H1 (cell line): ENCODE results near the gene HIPK2. TPM values are rescaled to one million over a fixed set of nuclear protein-coding genes. Genes with fewer than 3 reads are reported as not detected.

Experiments used
- CTCF ChIA-PET: fragments of 300-600 bp; sonication (Branson Sonifier 250); formaldehyde crosslinking; loops from one replicate; lab custom pipeline; 2021; ENCODE audit not compliant: partially characterized antibody; lab: Charles Lee
- POLR2A ChIA-PET: fragments of 300-600 bp; sonication (Branson Sonifier 250); formaldehyde crosslinking; loops from one replicate; lab custom pipeline; 2021; ENCODE audit warnings: inconsistent platforms; ENCODE audit not compliant: partially characterized antibody; lab: Charles Lee
- DNase-seq, 2 experiments: peaks; one replicate each; pipeline versions ENCODE4 v3.0.0 to v3.0.0-alpha.2; 2010 to 2022; ENCODE audit warnings: low spot score in 2 of 2, low read depth in 1 of 2, mixed read lengths in 1 of 2
- FAIRE-seq: peaks from 2 replicates; lab custom pipeline; 2011; peaks lifted over from hg19 to GRCh38; lab: Jason Lieb, UNC
- H2AFZ ChIP-seq: 2 replicates; pipeline ENCODE4 v1.8.1; 2012; ENCODE audit warnings: low read length, inconsistent platforms
- H2AK5ac ChIP-seq: 2 replicates; pipeline ENCODE4 v1.6.1; 2013; ENCODE audit warnings: low read depth, low read length
- H2BK120ac ChIP-seq: replicated peaks from 2 replicates; pipeline ENCODE3; 2013; ENCODE audit warnings: low read depth, low read length, inconsistent platforms
- H2BK12ac ChIP-seq: 2 replicates; pipeline ENCODE4 v1.6.1; 2013; ENCODE audit warnings: low read depth, low read length
- H2BK15ac ChIP-seq: 2 replicates; pipeline ENCODE4 v1.6.1; 2013; ENCODE audit warnings: low read length
- H2BK20ac ChIP-seq: 2 replicates; pipeline ENCODE4 v1.6.1; 2013; ENCODE audit warnings: low read length
- H2BK5ac ChIP-seq: 2 replicates; pipeline ENCODE4 v1.6.1; 2013; ENCODE audit warnings: low read depth, low read length
- H3K14ac ChIP-seq: 2 replicates; pipeline ENCODE4 v1.6.1; 2013; ENCODE audit warnings: inconsistent platforms; ENCODE audit not compliant: insufficient read length
- H3K18ac ChIP-seq: 2 replicates; pipeline ENCODE4 v1.6.1; 2013; ENCODE audit warnings: low read length; ENCODE audit errors: extremely low read depth
- H3K23ac ChIP-seq: 2 replicates; pipeline ENCODE4 v1.6.1; 2013; ENCODE audit warnings: inconsistent platforms; ENCODE audit not compliant: insufficient read length
- H3K23me2 ChIP-seq: 2 replicates; pipeline ENCODE4 v1.6.1; 2013; ENCODE audit warnings: low read depth, low read length
- H3K27ac ChIP-seq: 2 replicates; pipeline ENCODE4 v1.6.1; 2011; ENCODE audit warnings: low read depth, low read length, inconsistent platforms
- H3K27me3 ChIP-seq, 4 experiments: replicated peaks in 1 of 4; 1 replicate in 1 of 4; 2 replicates in 3 of 4; pipeline versions ENCODE4 v1.6.1 to v1.8.1; 2011 to 2013; ENCODE audit warnings: low read length in 3 of 4, mild to moderate bottlenecking in 3 of 4, inconsistent platforms in 2 of 4, mixed read lengths in 2 of 4, moderate library complexity in 1 of 4; ENCODE audit not compliant: control insufficient read depth in 3 of 4, insufficient read depth in 3 of 4; ENCODE audit errors: extremely low read depth in 1 of 4
- H3K36me3 ChIP-seq, 4 experiments: 2 replicates each; pipeline versions ENCODE4 v1.6.1 to v1.8.1; 2011 to 2013; ENCODE audit warnings: mild to moderate bottlenecking in 4 of 4, low read length in 3 of 4, moderate library complexity in 2 of 4, control low read depth in 1 of 4, inconsistent platforms in 1 of 4; ENCODE audit not compliant: insufficient read depth in 4 of 4, control insufficient read depth in 2 of 4
- H3K4ac ChIP-seq: replicated peaks from 2 replicates; pipeline ENCODE3; 2013; ENCODE audit warnings: low read length, low read depth, mixed read lengths, inconsistent platforms; ENCODE audit not compliant: insufficient read length
- H3K4me1 ChIP-seq, 4 experiments: replicated peaks in 1 of 4; 1 replicate in 1 of 4; 2 replicates in 3 of 4; pipeline versions ENCODE4 v1.6.1 to v1.8.1; 2011 to 2013; ENCODE audit warnings: low read length in 3 of 4, inconsistent platforms in 2 of 4, mixed read lengths in 1 of 4; ENCODE audit not compliant: insufficient read depth in 4 of 4, control insufficient read depth in 3 of 4
- H3K4me2 ChIP-seq, 2 experiments: 2 replicates each; pipeline versions ENCODE4 v1.6.1 to v1.8.1; 2011 to 2013; ENCODE audit warnings: low read depth in 2 of 2, low read length in 2 of 2, control low read depth in 1 of 2, inconsistent platforms in 1 of 2, mild to moderate bottlenecking in 1 of 2; ENCODE audit not compliant: insufficient read depth in 1 of 2
- H3K4me3 ChIP-seq, 4 experiments: fragments of 200-600, 300-600 bp in 1 of 4; sonication (generic), shearing (Covaris generic), sonication (Bioruptor Twin) in 1 of 4; 2 replicates each; pipeline versions ENCODE4 v1.5.1 to v1.8.1; 2011 to 2016; ENCODE audit warnings: low read length in 4 of 4, low read depth in 3 of 4, control low read depth in 2 of 4, inconsistent platforms in 2 of 4, mild to moderate bottlenecking in 2 of 4, mixed read lengths in 1 of 4, moderate library complexity in 1 of 4; ENCODE audit not compliant: insufficient read depth in 2 of 4; ENCODE audit errors: extremely low read depth in 1 of 4
- H3K56ac ChIP-seq: replicated peaks from 2 replicates; pipeline ENCODE3; 2013; ENCODE audit warnings: low read depth, mild to moderate bottlenecking, mixed read lengths, low read length, inconsistent platforms; ENCODE audit not compliant: insufficient read length
- H3K79me1 ChIP-seq: 2 replicates; pipeline ENCODE4 v1.6.1; 2013; ENCODE audit warnings: low read depth, low read length, control low read depth
- H3K79me2 ChIP-seq, 2 experiments: 2 replicates each; pipeline versions ENCODE4 v1.6.1 to v1.8.1; 2012 to 2013; ENCODE audit warnings: low read length in 2 of 2, mild to moderate bottlenecking in 2 of 2, inconsistent platforms in 1 of 2; ENCODE audit not compliant: insufficient read depth in 2 of 2, control insufficient read depth in 1 of 2
- H3K9ac ChIP-seq, 4 experiments: replicated peaks in 1 of 4; 1 replicate in 1 of 4; 2 replicates in 3 of 4; pipeline versions ENCODE4 v1.6.1 to v1.8.1; 2011 to 2013; ENCODE audit warnings: low read depth in 3 of 4, low read length in 3 of 4, control low read depth in 2 of 4, mild to moderate bottlenecking in 2 of 4, moderate library complexity in 2 of 4, inconsistent platforms in 1 of 4; ENCODE audit errors: extremely low read depth in 1 of 4
- H3K9me3 ChIP-seq, 2 experiments: 2 replicates each; pipeline versions ENCODE4 v1.6.1 to v1.8.1; 2012 to 2013; ENCODE audit warnings: mild to moderate bottlenecking in 2 of 2, moderate library complexity in 2 of 2, control low read depth in 1 of 2, inconsistent platforms in 1 of 2, low read depth in 1 of 2, low read length in 1 of 2, mixed read lengths in 1 of 2; ENCODE audit not compliant: insufficient read depth in 2 of 2
- H4K20me1 ChIP-seq, 2 experiments: replicated peaks in 1 of 2; 2 replicates each; pipeline versions ENCODE3 to v1.8.1; 2011 to 2013; ENCODE audit warnings: inconsistent platforms in 2 of 2, low read length in 2 of 2, mild to moderate bottlenecking in 1 of 2; ENCODE audit not compliant: insufficient read depth in 2 of 2, control insufficient read depth in 1 of 2
- H4K5ac ChIP-seq: 2 replicates; pipeline ENCODE4 v1.6.1; 2013; ENCODE audit warnings: low read length, low read depth, mixed read lengths, inconsistent platforms; ENCODE audit not compliant: insufficient read length
- H4K8ac ChIP-seq: 2 replicates; pipeline ENCODE4 v1.8.0; 2013; ENCODE audit warnings: mild to moderate bottlenecking, moderate library complexity, low read length, inconsistent platforms; ENCODE audit not compliant: insufficient read depth; ENCODE audit errors: extremely low read depth
- H4K91ac ChIP-seq: replicated peaks from 2 replicates; pipeline ENCODE3; 2013; ENCODE audit warnings: low read length, mixed read lengths, inconsistent platforms; ENCODE audit not compliant: insufficient read length
- CEBPB ChIP-seq: IDR thresholded peaks from 2 replicates; pipeline ENCODE4 v1.6.1; 2012; ENCODE audit warnings: low read depth, low read length
- NANOG ChIP-seq: IDR thresholded peaks from 2 replicates; pipeline ENCODE4 v1.6.1; 2011; ENCODE audit warnings: low read length, low read depth, mild to moderate bottlenecking, inconsistent platforms; ENCODE audit not compliant: insufficient read depth, poor library complexity, severe bottlenecking
- SAP30 ChIP-seq: fragments of 300-600 bp; sonication (generic); IDR thresholded peaks from 2 replicates; pipeline ENCODE4 v1.7.1; 2012; ENCODE audit warnings: low read length, moderate library complexity, mild to moderate bottlenecking, inconsistent platforms; ENCODE audit not compliant: insufficient read depth, insufficient replicate concordance
- TEAD4 ChIP-seq: IDR thresholded peaks from 2 replicates; pipeline ENCODE4 v1.6.1; 2012; ENCODE audit warnings: low read depth, low read length, inconsistent platforms, mixed read lengths
- WGBS, 2 experiments: shearing (Covaris generic) in 1 of 2; methylation state at CpG; one replicate each; pipeline versions ENCODE4 v1.1.6 to v1.1.7; 2013 to 2015; ENCODE audit warnings: low lambda C conversion rate in 2 of 2, mixed read lengths in 2 of 2, inconsistent platforms in 1 of 2, low coverage in 1 of 2, missing lambda C conversion rate in 1 of 2; ENCODE audit not compliant: insufficient replicate concordance in 2 of 2, insufficient coverage in 1 of 2, insufficient read length in 1 of 2; ENCODE audit errors: extremely low coverage in 1 of 2, missing lambda C conversion rate in 1 of 2; 5-methylcytosine and 5-hydroxymethylcytosine counted together
- polyA plus RNA-seq, 7 experiments: library from polyadenylated mRNA; depleted of rRNA in 3 of 7; stranded (reverse) in 5 of 7; unstranded in 2 of 7; fragments of >200 nt in 5 of 7; fragments of 200-250 nt in 2 of 7; gene quantifications; 1 replicate in 5 of 7; 2 replicates in 1 of 7; 4 replicates in 1 of 7; pipeline versions ENCODE4 v1.2.1 to v1.2.3, GENCODE V29; 2011 to 2013; ENCODE audit warnings: missing spikeins in 2 of 7, mixed read lengths in 2 of 7
- total RNA-seq: library from RNA; stranded (reverse); fragmentation: NEBNext Ultra II Directional; extraction: Animal tissue kit (Norgen Biotek cat#: 25700); gene quantifications from 2 replicates; pipeline ENCODE4 v1.2.1, GENCODE V29; 2021
- TF ChIP-seq, protein P1 (sequence below): IDR thresholded peaks from 2 replicates; pipeline ENCODE4 v1.6.1; 2011; ENCODE audit warnings: low read length, improper control_type of control experiment

Gene HIPK2
- total and polyA plus RNA-seq, 2 of the 8 experiments (the other 6 are each of a cell fraction or from before 2014, with no cell fraction given), result 8.3 to 24.3 TPM

DNA sequence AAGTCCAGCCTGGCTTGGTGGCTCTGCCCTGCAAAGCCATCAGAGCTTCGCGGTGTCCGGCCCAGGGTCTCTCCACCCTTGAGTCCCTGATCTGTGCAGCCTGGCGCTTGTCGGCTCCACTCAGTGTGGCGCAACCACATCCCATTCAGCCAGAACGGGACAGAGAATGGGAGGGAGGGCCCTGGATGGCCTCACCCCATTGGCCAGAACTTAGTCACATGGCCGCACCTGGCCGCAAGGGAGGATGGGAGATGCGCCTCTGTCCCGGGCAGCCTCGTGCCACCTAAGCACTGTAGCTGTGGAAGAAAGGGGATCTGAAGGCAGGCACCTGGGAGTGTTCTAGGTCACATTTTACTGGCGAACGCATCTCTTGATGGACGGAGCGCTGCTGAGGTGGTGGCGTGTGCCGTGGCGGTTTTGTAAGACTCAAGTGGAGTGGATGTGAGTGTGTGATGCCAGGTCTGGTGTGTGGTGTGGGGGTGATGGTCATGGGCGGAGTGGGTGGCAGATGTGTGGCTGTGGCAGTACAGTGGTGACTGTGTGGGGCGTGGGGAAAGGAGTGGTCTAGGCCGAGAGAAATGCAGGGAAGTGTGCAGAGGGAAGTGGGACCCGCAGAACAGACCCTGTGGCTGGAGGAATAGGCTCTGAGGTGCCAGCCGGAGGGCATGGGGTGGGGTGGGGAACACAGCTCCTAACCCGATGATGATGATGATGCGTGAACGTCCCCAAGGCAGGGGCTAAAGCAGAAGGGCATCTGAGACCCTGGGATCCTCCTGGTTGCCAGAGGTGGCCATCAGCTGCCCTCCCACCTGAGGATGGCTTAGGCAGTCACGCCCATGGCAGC, 235.3 kb downstream of the HIPK2 start:
- H3K79me2 ChIP-seq, result no peaks in the 10 kb centered on the region
- CTCF ChIA-PET, result interaction anchor here (0.7 to 3.2 kb wide), 10 partner anchors 12 to 42 kb away, joined by 3 to 17 read pairs (median 3); no protein-coding TSS in a partner anchor

More for the DNA sequence above, 235.3 kb downstream of the HIPK2 start:
- H3K23me2 ChIP-seq, result no peaks in the 10 kb centered on the region
- 0 out of 2 replicates have a peak overlapping the region, but pooled peaks have one; percentile 60 for H2BK12ac ChIP-seq
- 92% methylated on average over 28 of the region's 28 CpGs; no CpG with 5 or more reads in 1 of the 2 experiments for WGBS, 2 experiments
- H2BK20ac ChIP-seq, result 0 out of 2 replicates have a peak overlapping the region, but pooled peaks have one; percentile 8
- no peak overlapping the region for H3K18ac ChIP-seq
- H2AFZ ChIP-seq, result no peak overlapping the region
- peak overlapping the region; percentile 61 for H4K91ac ChIP-seq
- H4K20me1 ChIP-seq, result no peaks in the 10 kb centered on the region
- no peak overlapping the region for H3K14ac ChIP-seq
- H2BK120ac ChIP-seq, result no peak overlapping the region
- peak overlapping the region; percentile 95; the same call in 1 of the 2 replicates for H2BK15ac ChIP-seq
- DNase-seq (no peak), FAIRE-seq (no peak)
- POLR2A ChIA-PET, result no interaction called here
- H3K9me3 ChIP-seq, result no peaks in the 10 kb centered on the region
- H2BK5ac ChIP-seq, result no peak overlapping the region
- H3K79me1 ChIP-seq, result no peaks in the 10 kb centered on the region
- no peak overlapping the region for H3K56ac ChIP-seq
- no peak overlapping the region for H3K4me2 ChIP-seq
- peaks cover 0 to 10% (median 5%) of the 10 kb centered on the region in 4 experiments; a peak in 5 of 7 replicates for H3K4me1 ChIP-seq
- no peaks in the 10 kb centered on the region for H3K36me3 ChIP-seq
- no peak for TF ChIP-seq NANOG
- no peak for TF ChIP-seq TEAD4
- TF ChIP-seq, protein P1, sequence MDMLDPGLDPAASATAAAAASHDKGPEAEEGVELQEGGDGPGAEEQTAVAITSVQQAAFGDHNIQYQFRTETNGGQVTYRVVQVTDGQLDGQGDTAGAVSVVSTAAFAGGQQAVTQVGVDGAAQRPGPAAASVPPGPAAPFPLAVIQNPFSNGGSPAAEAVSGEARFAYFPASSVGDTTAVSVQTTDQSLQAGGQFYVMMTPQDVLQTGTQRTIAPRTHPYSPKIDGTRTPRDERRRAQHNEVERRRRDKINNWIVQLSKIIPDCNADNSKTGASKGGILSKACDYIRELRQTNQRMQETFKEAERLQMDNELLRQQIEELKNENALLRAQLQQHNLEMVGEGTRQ, result peak; percentile 48
- TF ChIP-seq CEBPB, result peak; percentile 48; the same call in 1 of the 2 replicates
- no peak for TF ChIP-seq SAP30
- no peak overlapping the region for H3K9ac ChIP-seq
- no peak overlapping the region for H3K27ac ChIP-seq
- H3K4me3 ChIP-seq, result no peak overlapping the region
- peak overlapping the region; percentile 27 for H3K4ac ChIP-seq
- 0 out of 2 replicates have a peak overlapping the region, but pooled peaks have one; percentile 40 for H2AK5ac ChIP-seq
- no peak overlapping the region for H3K23ac ChIP-seq
- H4K5ac ChIP-seq, result no peak overlapping the region
- no peaks in the 10 kb centered on the region; a peak in 1 of 7 replicates for H3K27me3 ChIP-seq
- peak overlapping the region; percentile 35; the same call in 1 of the 2 replicates for H4K8ac ChIP-seq
